SU-DHL-6 (cell line): Measurements from ENCODE around the gene ARHGAP10.

ENCODE experiments used
- H2AFZ ChIP-seq: fragments of 200-600 bp; sonication (generic); 2 replicates; pipeline ENCODE4 v1.6.1; 2014; ENCODE audit warnings: low read depth, mild to moderate bottlenecking, moderate library complexity, mixed read lengths, antibody characterized with exemption, low read length; ENCODE audit not compliant: severe bottlenecking
- H3F3A ChIP-seq: fragments of 200-600 bp; shearing (Covaris generic); 2 replicates; pipeline ENCODE4 v1.6.0; 2016; ENCODE audit warnings: antibody characterized with exemption, mild to moderate bottlenecking; ENCODE audit not compliant: insufficient read depth
- H3K27ac ChIP-seq: fragments of 200-600 bp; sonication (generic); 2 replicates; pipeline ENCODE4 v1.5.1; 2016; ENCODE audit warnings: low read depth, mild to moderate bottlenecking, low read length, moderate library complexity, mixed read lengths
- H3K27me3 ChIP-seq: fragments of 200-600 bp; sonication (generic), shearing (Covaris generic); 2 replicates; pipeline ENCODE4 v1.6.0; 2014; ENCODE audit warnings: mild to moderate bottlenecking, low read length
- H3K36me3 ChIP-seq: fragments of 200-600 bp; sonication (generic); 2 replicates; pipeline ENCODE4 v1.6.1; 2014; ENCODE audit warnings: mild to moderate bottlenecking, low read length, mixed read lengths
- H3K4me2 ChIP-seq: fragments of 300-600, 200-600 bp; shearing (Covaris generic), sonication (generic); 2 replicates; pipeline ENCODE4 v1.6.0; 2014; ENCODE audit warnings: low read length, low read depth, mild to moderate bottlenecking; ENCODE audit not compliant: poor library complexity, severe bottlenecking
- H3K4me3 ChIP-seq: fragments of 200-600 bp; sonication (generic); 2 replicates; pipeline ENCODE4 v1.5.1; 2014; ENCODE audit warnings: antibody characterized with exemption, low read length, mild to moderate bottlenecking, mixed read lengths; ENCODE audit not compliant: insufficient read depth, poor library complexity, severe bottlenecking
- H3K79me2 ChIP-seq: fragments of 200-600 bp; sonication (generic); 2 replicates; pipeline ENCODE4 v1.6.1; 2014; ENCODE audit warnings: mild to moderate bottlenecking, low read length, moderate library complexity; ENCODE audit not compliant: insufficient read depth
- H3K9ac ChIP-seq: fragments of 200-600 bp; sonication (generic); 2 replicates; pipeline ENCODE4 v1.7.0; 2014; ENCODE audit warnings: mild to moderate bottlenecking, low read length
- H3K9me2 ChIP-seq: fragments of 200-600 bp; sonication (generic); replicated peaks from 2 replicates; pipeline ENCODE4 v1.6.1; 2014; ENCODE audit warnings: low read length; ENCODE audit not compliant: insufficient read depth
- H3K9me3 ChIP-seq: fragments of 200-600 bp; sonication (generic); 2 replicates; pipeline ENCODE4 v1.6.1; 2014; ENCODE audit warnings: low read length, mixed read lengths; ENCODE audit not compliant: insufficient read depth
- H4K20me1 ChIP-seq: fragments of 200-600 bp; sonication (generic); 2 replicates; pipeline ENCODE4 v1.6.1; 2014; ENCODE audit warnings: low read depth, mild to moderate bottlenecking, antibody characterized with exemption, low read length, moderate library complexity, mixed read lengths
- CTCF ChIP-seq: fragments of 200-600 bp; sonication (generic); IDR thresholded peaks from one replicate; pipeline ENCODE4 v1.5.1; 2017; ENCODE audit warnings: antibody characterized with exemption, mild to moderate bottlenecking, low read length, moderate library complexity; ENCODE audit not compliant: insufficient read depth, poor library complexity, severe bottlenecking
- EZH2phosphoT487 ChIP-seq: fragments of 200-600 bp; sonication (generic), shearing (Covaris generic); conservative IDR thresholded peaks from 2 replicates; pipeline ENCODE4 v1.6.1; 2018; ENCODE audit warnings: mild to moderate bottlenecking, antibody characterized with exemption, low read length, moderate library complexity, mixed read lengths

Gene ARHGAP10

GRCh38 chr4:148101790-148102189, 369.9 kb downstream of the ARHGAP10 start:
- no peaks in the 10 kb centered on the region for H3K9me3 ChIP-seq
- TF ChIP-seq EZH2phosphoT487 (no peak), CTCF (no peak)
- no peaks in the 10 kb centered on the region for H3K79me2 ChIP-seq
- no peaks in the 10 kb centered on the region for H3K9me2 ChIP-seq
- no peaks in the 10 kb centered on the region for H3K27me3 ChIP-seq
- no peaks in the 10 kb centered on the region for H4K20me1 ChIP-seq
- no peaks in the 10 kb centered on the region for H3F3A ChIP-seq
- no peak overlapping the region for H3K9ac ChIP-seq
- no peak overlapping the region for H3K4me2 ChIP-seq
- no peak overlapping the region for H2AFZ ChIP-seq
- H3K4me3 ChIP-seq, result no peak overlapping the region
- H3K27ac ChIP-seq, result no peak overlapping the region
- H3K36me3 ChIP-seq, result no peaks in the 10 kb centered on the region

GRCh38 chr4:148103597-148104355, 371.9 kb downstream of the ARHGAP10 start:
- Histone ChIP-seq H3K36me3 (no peaks in the 10 kb centered on the region), H3K9me2 (no peaks in the 10 kb centered on the region), H3K4me2 (no peak overlapping the region), H3K79me2 (no peaks in the 10 kb centered on the region), H3K4me3 (no peak overlapping the region), H3F3A (no peaks in the 10 kb centered on the region), H3K27ac (no peak overlapping the region), H3K9me3 (no peaks in the 10 kb centered on the region), H3K9ac (no peak overlapping the region), H2AFZ (no peak overlapping the region), H3K27me3 (no peaks in the 10 kb centered on the region), H4K20me1 (no peaks in the 10 kb centered on the region)
- TF ChIP-seq CTCF (no peak), EZH2phosphoT487 (no peak)

GRCh38 chr4:148108766-148109165, 376.9 kb downstream of the ARHGAP10 start:
- Histone ChIP-seq H3K4me2 (no peak overlapping the region), H3K79me2 (no peaks in the 10 kb centered on the region), H3K27ac (no peak overlapping the region), H4K20me1 (no peaks in the 10 kb centered on the region), H3K9me2 (no peaks in the 10 kb centered on the region), H3K4me3 (no peak overlapping the region), H3K9me3 (no peaks in the 10 kb centered on the region), H3K9ac (no peak overlapping the region), H3K27me3 (no peaks in the 10 kb centered on the region), H3F3A (no peaks in the 10 kb centered on the region), H3K36me3 (no peaks in the 10 kb centered on the region), H2AFZ (no peak overlapping the region)
- no peak for TF ChIP-seq CTCF
- no peak for TF ChIP-seq EZH2phosphoT487
